Kasumi-1 (cell line): ENCODE results near the gene NAV2.

ENCODE experiments used
- DNase-seq, 2 experiments: peaks; one replicate each; lab custom pipeline; 2025; lab: John Stamatoyannopoulos, UW

NAV2 gene

GRCh38 chr11:19774817-19775580 lies 62.4 kb downstream of the NAV2 start:
- DNase-seq: no peak

GRCh38 chr11:19775622-19776021 lies 63.0 kb downstream of the NAV2 start:
- no peak for DNase-seq

GRCh38 chr11:19777039-19777376 lies 64.4 kb downstream of the NAV2 start:
- no peak for DNase-seq

- DNase-seq: no peak
Measured at GRCh38 chr11:19777377-19778102, 64.9 kb downstream of the NAV2 start.

- DNase-seq: no peak
Measured at GRCh38 chr11:19779740-19780139, 67.1 kb downstream of the NAV2 start.

- no peak for DNase-seq
Measured at GRCh38 chr11:19781351-19781750, 68.7 kb downstream of the NAV2 start.

- no peak for DNase-seq
Measured at GRCh38 chr11:19785265-19785664, 72.6 kb downstream of the NAV2 start.

GRCh38 chr11:19786644-19787043 lies 74.0 kb downstream of the NAV2 start:
- DNase-seq: no peak

GRCh38 chr11:19788435-19788834 lies 75.8 kb downstream of the NAV2 start:
- no peak for DNase-seq

GRCh38 chr11:19789245-19789644 lies 76.6 kb downstream of the NAV2 start:
- DNase-seq: no peak

GRCh38 chr11:19789835-19790710 lies 77.4 kb downstream of the NAV2 start:
- DNase-seq: no peak

- DNase-seq: no peak
Measured at GRCh38 chr11:19790831-19791552, 78.4 kb downstream of the NAV2 start.

- DNase-seq: no peak
Measured at GRCh38 chr11:19792510-19792909, 79.9 kb downstream of the NAV2 start.

- DNase-seq: no peak
Measured at GRCh38 chr11:19793326-19793725, 80.7 kb downstream of the NAV2 start.

GRCh38 chr11:19794161-19794560 lies 81.5 kb downstream of the NAV2 start:
- no peak for DNase-seq

GRCh38 chr11:19795082-19795481 lies 82.4 kb downstream of the NAV2 start:
- no peak for DNase-seq

GRCh38 chr11:19800162-19800561 lies 87.5 kb downstream of the NAV2 start:
- DNase-seq: no peak

GRCh38 chr11:19800714-19801519 lies 88.3 kb downstream of the NAV2 start:
- DNase-seq: no peak

GRCh38 chr11:19802773-19803293 lies 90.2 kb downstream of the NAV2 start:
- no peak for DNase-seq

- DNase-seq: no peak
Measured at GRCh38 chr11:19803506-19803998, 90.9 kb downstream of the NAV2 start.

- DNase-seq: no peak
Measured at GRCh38 chr11:19805376-19805775, 92.7 kb downstream of the NAV2 start.
